C4-2B (cell line): ENCODE data around the gene ABHD12.

Source experiments
- ZFX ChIP-seq: fragments of 450-650 bp; IDR thresholded peaks from 2 replicates; pipeline ENCODE4 v1.6.1; 2017
- TF ChIP-seq, protein P1 (sequence below): fragments of 450-650 bp; conservative IDR thresholded peaks from 2 replicates; pipeline ENCODE4 v1.5.1; 2017; ENCODE audit warnings: mild to moderate bottlenecking

DNA sequence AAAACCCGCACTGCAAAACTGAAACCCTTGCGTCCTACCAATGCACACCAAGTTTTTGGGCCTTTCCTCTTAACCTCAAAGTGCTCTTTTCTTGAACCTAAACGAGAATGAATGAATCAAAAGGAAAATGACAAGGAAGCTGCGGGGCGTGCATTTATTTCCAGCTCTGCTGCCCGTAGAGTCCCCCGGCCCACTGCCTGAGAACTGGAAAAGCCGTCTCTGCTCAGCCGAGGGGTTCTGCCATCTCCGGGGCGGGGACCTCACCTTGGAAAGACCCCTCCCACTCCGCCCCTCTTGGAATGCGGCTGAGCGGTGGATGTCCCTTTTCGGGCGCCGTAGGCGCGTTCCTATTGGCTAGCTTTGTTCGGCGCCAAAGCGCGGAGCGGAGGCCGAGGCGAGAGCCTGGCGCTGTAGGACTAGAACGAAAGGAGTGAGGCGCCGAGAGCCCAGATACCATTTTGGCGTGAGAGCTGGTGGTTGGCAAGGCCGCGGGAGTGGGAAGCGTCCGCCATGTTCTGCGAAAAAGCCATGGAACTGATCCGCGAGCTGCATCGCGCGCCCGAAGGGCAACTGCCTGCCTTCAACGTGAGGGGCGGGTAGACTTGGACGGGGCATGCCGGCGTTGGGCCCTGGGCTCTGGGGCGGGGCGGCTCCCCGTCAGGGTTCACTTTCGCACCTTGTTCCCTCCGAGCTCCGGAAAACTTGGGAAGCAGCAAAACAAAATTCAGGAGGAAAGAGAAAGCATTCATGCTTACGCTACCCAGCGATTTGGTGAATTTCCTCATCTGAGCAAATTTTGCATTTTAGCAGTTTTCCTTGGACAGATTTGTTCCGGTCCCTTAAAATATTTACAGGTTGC lies 16.9 kb upstream of the ABHD12 start, which contains the start of gene GINS1:
- TF ChIP-seq, protein P1, sequence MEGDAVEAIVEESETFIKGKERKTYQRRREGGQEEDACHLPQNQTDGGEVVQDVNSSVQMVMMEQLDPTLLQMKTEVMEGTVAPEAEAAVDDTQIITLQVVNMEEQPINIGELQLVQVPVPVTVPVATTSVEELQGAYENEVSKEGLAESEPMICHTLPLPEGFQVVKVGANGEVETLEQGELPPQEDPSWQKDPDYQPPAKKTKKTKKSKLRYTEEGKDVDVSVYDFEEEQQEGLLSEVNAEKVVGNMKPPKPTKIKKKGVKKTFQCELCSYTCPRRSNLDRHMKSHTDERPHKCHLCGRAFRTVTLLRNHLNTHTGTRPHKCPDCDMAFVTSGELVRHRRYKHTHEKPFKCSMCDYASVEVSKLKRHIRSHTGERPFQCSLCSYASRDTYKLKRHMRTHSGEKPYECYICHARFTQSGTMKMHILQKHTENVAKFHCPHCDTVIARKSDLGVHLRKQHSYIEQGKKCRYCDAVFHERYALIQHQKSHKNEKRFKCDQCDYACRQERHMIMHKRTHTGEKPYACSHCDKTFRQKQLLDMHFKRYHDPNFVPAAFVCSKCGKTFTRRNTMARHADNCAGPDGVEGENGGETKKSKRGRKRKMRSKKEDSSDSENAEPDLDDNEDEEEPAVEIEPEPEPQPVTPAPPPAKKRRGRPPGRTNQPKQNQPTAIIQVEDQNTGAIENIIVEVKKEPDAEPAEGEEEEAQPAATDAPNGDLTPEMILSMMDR: no peak
- TF ChIP-seq ZFX: peak; percentile 84
